HEK293 (cell line): ENCODE data around the gene DNAJC3.

ENCODE experiments used
- CTCF ChIP-seq: fragments of 450-650 bp; formaldehyde crosslinking; IDR thresholded peaks from 2 replicates; pipeline ENCODE4 v1.5.1; 2016; ENCODE audit warnings: missing biosample characterization, missing genetic modification characterization
- REST ChIP-seq: fragments of 450-650 bp; formaldehyde crosslinking; IDR thresholded peaks from 2 replicates; pipeline ENCODE4 v1.5.1; 2016; ENCODE audit warnings: missing biosample characterization, missing genetic modification characterization
- ZBTB7A ChIP-seq: fragments of 450-650 bp; formaldehyde crosslinking; IDR thresholded peaks from 2 replicates; pipeline ENCODE4 v1.5.1; 2016; ENCODE audit warnings: low read depth, missing biosample characterization, missing genetic modification characterization
- ZNF362 ChIP-seq: fragments of 450-650 bp; formaldehyde crosslinking; IDR thresholded peaks from 2 replicates; pipeline ENCODE4 v1.5.1; 2016; ENCODE audit warnings: missing biosample characterization, missing genetic modification characterization
- ZNF530 ChIP-seq: fragments of 450-650 bp; formaldehyde crosslinking; IDR thresholded peaks from 2 replicates; pipeline ENCODE4 v1.5.1; 2016; ENCODE audit warnings: low read depth, missing biosample characterization, missing genetic modification characterization
- ZNF560 ChIP-seq: fragments of 450-650 bp; formaldehyde crosslinking; IDR thresholded peaks from 2 replicates; pipeline ENCODE4 v1.5.1; 2017; ENCODE audit warnings: missing biosample characterization, missing genetic modification characterization, borderline replicate concordance
- TF ChIP-seq, protein P1 (sequence below): fragments of 450-650 bp; formaldehyde crosslinking; IDR thresholded peaks from 2 replicates; pipeline ENCODE4 v1.5.1; 2017; ENCODE audit warnings: missing biosample characterization, missing genetic modification characterization

- TF ChIP-seq CTCF (tag by site-specific recombination), result no peak
- TF ChIP-seq REST (tag by site-specific recombination), result no peak
- no peak for TF ChIP-seq ZNF362 (tag by site-specific recombination)
- no peak for TF ChIP-seq ZBTB7A (tag by site-specific recombination)
- TF ChIP-seq, protein P1, sequence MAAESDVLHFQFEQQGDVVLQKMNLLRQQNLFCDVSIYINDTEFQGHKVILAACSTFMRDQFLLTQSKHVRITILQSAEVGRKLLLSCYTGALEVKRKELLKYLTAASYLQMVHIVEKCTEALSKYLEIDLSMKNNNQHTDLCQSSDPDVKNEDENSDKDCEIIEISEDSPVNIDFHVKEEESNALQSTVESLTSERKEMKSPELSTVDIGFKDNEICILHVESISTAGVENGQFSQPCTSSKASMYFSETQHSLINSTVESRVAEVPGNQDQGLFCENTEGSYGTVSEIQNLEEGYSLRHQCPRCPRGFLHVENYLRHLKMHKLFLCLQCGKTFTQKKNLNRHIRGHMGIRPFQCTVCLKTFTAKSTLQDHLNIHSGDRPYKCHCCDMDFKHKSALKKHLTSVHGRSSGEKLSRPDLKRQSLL (tag by site-specific recombination), result no peak
- no peak for TF ChIP-seq ZNF560 (tag by site-specific recombination)
- TF ChIP-seq ZNF530 (tag by site-specific recombination), result no peak
Measured at GRCh38 chr13:95628488-95628887, 48.5 kb upstream of the DNAJC3 start.
